ENCODE results near the gene WDR33.
"Not testable (repeated sequence)": the region's sequence is repeated elsewhere in the genome, so short reads cannot be mapped to it uniquely, and the experiment has no call there.

Gene WDR33

DNA sequence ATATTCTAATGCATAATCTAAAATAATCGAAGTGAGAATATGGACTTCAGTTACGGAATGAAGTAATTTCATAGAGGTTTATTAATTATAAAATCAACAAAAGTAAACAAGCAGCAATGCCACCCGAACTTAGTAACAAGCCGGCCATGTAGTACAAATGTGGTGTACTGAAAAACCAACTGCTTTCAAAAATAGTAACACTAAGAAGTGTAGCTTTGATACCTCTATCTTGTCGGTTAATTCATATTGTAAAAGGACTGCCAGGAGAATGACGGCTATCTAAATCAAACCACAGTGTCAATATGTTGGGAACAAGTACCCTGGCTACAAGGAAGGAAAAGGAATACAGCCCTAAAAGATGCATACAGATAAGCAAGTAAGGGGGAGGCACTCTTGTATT, 48.5 kb downstream of the WDR33 start:
- DNase-seq = no peak

DNA sequence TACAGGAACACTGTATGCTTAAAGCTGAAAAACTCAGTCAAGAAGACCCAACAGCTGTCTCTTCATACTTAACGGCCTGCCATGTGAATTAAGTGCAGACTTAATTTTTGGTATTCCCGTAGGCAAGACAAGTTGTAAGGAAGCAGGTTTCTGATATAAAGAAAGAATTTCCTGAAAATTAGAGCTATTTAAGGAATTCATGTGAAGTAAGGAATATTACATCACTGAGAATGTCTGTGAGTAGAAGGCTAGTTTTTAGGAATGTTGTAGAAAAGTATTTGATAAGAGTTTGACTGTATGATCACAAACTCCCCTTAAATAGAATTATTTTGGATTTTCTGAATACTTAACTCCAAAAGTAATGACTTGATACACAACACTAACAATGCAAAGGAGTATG, 51.0 kb downstream of the WDR33 start:
- no peak for DNase-seq

DNA sequence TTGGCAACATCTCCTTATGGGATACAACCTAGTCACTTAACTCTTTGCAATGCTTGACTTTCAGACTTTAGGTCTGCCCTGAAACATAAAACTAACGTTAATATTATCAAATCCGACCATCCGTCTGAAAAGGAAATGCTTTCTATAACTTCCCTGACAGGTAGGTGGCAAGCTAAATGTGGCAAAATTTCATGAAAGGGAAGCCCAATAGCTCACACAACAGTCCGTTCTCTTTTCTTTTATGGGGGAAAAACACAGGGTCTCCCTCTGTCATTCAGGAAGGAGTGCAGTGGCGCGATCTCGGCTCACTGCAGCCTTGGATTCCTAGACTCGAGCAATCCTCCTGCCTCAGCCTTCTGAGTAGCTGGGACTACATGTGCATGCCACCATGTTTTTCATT, 56.8 kb downstream of the WDR33 start:
- DNase-seq = no peak

DNA sequence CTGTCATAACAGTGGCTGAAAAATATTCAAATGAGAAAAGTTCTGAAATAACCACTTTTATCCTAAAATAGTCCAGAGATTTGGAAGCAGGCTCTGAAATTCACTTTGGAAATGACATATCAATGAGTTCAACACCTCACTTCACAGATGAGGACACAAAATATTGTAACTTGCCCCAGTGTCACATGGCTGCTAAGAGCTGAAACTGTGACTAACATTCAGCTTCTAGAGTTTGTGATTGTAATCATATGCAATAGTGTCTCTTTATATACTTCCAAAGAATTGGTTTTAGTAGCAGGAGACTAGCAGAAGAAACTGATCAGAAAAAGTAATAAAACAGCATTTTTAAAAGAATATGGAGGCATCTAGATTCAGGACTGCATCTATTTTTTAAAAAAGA, 57.6 kb downstream of the WDR33 start:
- no peak for DNase-seq

DNA sequence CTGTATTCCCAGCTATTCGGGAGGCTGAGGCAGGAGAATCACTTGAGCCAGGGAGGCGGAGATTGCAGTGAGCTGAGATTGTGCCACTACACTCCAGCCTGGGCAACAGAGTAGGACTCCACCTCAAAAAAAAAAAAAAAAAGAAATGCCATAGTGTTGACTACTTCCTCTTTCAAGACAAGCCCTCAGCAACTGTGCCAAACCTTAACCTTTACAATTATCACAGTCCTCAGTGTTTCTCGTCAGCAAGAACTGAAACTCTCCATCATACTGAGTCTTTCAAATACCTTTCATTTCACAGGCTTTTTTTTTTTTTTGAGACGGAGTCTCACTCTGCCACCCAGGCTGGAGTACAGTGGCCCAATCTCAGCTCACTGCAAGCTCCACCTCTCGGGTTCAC, 61.4 kb downstream of the WDR33 start:
- DNase-seq = not testable (repeated sequence)

DNA sequence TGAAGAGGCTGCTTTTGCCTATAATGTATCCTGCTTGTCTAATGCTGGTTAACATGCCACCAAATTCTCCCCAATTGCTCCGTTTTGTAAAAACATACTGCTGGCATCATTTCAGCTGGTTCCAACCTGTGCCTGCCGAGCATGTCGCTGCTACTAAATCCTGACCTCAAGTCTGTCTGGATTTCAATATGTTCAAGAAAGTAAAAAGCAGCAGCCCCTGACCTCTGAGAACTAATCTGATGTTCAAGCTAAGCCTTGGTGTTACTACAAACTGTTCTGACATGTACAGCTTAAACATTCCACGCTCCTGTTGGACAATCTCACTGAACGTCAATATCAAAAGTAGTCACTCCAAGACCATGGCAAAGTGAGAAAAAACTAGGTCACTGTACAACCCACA, 63.4 kb downstream of the WDR33 start:
- no peak for DNase-seq

DNA sequence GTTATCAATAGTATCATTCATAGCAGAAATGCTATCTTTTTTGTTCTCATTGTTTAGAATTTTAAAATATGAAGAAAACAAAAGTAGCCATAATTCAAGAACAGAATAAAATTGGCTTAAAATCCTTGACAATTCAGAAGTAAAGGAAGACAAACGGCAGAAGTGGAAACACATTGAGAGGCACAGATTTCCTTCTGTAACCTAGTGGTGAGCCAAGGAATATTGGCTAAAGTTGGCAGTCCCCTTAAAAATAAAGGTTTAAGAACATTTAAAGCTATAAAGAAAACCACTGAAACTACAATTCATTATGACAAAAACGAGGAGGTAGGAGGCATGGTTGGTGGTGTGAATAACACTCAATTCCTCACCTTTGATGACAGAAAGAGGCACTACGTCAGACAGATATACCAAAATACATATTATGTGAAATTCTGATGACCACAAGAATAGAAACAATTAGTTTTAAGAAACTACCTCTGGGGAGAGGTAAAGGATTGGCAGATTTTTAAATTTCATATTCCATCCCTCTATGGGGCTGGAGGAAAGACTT, 67.4 kb downstream of the WDR33 start:
- no peak for DNase-seq

DNA sequence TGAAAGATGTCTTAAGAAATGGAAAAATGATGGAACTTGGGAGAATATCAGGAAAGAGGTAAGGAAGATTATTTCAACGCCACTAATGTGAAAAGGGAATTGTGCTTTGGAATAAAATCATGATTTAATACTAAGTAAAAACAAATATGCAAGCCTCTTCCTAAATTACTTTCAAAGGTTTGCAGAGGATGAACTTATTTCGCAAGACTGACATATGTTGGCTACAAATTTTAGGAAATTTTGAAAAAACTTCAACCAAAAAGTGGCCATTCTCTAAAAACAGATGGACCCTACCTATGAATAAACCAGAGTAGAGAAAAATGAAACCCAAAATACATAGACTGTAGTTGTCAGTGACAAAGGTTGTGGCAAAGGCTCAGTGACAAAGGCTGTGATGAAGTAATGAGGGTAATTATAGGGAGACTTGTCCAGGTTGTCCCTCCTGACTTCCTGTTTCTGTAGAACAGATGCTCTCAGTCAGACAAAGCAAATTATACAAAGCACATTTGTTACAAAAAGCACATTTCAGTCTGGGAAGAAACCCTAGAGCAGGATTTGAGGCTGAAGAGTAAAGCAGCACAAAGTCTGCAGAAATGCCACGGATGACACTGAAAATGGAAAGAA, 70.2 kb downstream of the WDR33 start:
- DNase-seq = no peak

DNA sequence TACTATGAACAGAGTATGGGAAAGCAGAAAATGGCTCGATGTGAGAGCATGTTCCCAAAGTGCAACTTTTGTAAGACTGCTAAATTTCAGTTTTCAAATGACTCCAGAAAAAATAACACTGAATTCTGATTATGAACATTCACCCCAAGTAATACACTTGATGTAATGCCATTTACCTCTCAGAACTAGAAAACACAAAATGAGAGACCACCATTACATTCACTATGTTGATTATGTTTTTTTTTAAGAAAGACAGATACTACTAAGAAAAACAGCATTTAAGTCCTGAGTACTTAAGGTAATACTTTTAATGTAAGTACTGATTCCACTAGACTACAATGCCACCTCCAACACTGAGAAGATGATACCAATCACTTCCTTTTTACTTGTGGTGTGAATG, 71.2 kb downstream of the WDR33 start:
- DNase-seq = no peak

DNA sequence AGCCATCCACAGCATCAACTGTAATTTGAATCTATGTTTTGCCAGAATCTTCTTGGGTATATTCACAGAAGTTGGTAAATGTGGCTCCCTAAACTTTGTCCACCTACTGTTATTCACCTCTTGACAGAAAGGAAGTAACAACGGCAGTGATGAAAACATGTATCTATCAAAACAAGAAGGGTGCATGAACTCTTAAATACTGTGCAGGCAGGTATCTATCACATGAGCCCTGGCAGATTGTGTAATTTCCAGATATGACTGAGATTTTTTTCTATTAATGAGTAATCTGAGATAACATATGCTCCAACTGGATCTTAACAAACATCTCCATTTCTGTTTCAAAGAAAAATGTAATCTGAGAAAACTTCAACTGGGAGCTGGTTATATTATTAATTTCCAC, 73.1 kb downstream of the WDR33 start:
- no peak for DNase-seq

DNA sequence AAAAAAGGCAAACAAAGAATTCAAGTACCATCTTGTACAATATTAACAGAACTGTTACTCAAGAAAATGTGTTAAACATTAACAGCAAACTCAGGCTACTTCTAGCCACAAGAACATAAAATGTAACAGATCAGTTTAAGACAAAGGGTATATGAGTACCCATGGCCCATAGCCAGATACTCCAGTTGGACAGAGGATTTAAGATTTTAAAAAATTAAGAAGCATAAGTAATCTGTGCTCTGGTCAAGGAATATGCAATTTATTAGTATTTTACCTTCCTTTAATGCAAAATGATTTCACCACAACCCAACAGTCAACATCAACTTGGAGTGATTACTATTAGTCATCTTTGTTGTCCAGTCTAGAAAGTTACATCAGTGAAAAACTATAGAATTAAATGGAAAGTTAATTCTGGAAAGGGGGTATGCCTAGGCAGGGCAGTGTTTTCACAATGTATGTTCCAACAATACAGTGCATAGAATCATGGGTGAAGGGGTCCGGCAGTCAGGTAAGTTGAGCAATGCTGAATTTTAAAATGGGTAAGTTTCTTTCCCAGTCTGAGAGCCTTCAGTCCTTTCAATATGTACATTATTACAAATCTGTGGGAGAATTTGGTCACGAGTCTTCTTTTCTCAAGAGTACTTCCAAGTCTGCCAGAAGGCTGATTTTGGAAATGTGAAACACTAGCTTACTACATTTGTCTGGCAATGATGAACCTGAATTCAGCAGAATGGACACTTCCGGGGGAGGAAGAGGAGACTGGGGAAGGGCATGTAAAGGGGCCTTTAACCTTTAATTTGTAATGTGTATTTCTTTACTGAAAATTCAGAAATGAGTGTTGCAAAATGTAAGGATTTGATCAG, 75.2 kb downstream of the WDR33 start:
- DNase-seq = no peak

DNA sequence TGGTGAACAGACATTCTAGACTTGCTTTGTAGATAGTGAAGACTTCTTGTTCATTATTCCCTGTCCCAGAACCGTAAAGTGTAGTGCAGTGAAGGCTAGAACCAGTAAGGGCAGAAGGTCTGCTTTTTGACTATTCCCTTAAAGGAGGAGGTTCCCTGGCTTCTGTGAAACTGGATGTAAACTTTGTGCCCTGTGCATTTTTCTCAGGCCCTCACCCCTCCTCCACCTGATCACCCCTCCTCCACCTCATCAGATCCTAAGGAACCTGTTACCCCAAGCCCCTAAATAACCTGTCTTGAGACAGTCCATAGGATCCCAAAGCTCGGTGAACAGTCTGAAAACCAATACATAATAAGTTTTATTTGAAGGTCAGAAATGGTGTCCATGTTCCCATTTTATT, 75.9 kb downstream of the WDR33 start:
- no peak for DNase-seq

DNA sequence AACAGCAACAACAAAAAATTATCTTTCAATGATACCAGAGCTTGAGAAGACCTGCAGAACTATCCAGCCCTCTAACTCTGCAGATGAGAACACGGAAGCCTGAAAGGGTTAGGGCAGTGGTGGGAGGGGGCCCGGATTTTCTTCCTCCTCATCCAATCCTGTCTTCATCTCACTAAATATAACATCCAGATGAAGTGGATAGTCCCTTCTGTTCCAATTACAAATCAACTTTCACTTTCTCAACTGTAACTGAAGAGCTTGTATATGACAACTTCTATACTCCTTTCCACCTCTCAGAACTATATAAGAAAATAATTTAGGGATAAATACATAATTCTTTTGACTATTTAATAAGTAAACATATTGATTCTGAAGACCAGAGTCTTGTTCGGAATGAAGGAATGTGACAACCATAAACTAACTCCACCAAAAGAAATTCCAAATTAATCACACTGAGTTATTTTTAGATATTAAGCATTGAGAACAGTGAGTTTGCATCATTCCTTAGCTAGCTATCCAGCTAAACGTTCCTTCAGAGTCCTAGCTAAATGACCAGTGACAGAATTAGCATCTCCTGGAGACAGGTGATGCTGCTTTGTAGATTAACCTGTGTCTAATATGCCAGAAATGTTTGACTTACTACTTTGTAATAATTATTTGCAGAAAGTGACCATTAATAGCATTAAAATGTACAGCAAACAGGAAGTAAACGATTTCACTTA, 77.0 kb downstream of the WDR33 start:
- no peak for DNase-seq

DNA sequence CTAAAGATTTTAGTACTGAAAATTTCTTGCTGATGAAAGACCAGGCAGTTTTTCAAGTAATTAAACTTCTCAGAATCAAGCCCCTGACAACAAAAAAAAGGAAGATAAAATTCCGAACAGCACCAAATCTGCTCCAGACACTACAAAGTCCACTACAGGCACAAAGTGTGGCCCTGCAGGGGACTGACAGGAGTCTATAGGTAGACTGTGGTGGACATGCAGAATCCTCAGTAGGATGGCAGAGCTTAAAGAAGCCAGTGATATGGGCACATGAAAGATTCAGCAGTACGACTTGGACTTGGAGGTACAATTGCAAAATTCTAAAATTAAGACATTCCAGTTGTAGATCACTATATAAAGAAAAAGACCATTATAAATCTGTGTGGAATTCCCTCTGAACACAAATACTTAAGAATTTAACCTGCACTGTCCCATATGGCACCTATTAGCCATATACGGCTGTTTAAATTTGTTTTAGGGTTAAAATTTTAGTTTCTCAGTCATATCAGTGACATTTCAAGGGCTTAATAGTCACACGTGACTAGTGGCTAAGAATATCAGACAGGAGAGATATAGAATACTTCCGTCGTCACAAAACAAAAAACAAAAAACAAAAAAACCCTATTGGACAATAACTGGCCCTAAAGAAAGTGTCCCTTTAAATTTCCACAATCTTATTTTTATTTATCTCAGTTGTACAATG, 77.7 kb downstream of the WDR33 start:
- DNase-seq = no peak

DNA sequence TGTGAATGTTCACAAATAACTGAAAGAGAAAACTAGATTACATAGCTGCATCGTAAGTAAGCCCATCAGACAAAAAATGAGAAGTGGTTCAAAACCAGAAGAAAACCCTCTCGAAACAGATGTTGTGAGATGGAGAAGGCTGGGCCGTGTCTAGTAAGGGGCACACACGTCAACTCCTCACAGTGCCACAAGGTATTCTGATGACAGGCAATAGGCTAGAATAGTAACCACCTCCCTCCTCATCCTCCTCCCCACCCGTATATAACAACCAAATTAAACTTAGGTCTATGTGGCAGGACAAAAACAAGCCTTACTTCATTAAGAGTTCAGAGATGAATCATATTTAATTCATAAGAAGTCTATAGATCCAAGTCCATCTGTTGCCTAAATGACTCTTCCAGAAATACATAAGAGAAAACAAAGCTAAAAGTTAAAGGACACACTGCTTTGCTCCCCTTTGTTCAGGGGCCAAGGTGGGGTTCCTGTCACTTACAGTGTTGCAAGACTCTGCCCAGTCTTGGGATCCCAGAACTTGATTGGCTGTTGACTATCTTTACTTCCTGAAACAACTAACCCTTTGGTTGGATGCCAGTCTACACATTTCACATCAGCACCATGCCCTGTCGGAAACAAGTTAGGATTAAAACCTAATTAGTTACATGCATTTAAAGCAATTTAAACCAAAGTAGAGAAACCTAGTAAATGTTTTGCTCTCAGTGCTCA, 84.7 kb downstream of the WDR33 start:
- no peak for DNase-seq

DNA sequence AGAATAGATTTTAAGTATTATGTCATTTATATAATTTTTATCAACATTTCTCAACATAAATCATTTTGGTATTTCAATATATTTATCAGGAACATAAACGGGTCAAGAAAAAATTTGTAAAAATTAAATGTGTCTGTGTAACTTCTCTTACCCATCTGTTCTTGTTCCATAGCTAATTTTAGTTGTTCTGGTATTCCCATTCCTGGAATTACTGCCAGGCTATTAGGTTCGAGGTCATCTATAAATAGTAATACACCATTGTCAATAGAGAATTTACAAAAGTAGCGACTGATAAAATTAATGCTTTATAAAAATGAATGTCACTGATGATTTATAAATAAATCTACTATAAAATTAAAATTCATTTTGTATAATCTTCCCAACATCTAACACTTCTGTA, 88.2 kb downstream of the WDR33 start:
- no peak for DNase-seq

DNA sequence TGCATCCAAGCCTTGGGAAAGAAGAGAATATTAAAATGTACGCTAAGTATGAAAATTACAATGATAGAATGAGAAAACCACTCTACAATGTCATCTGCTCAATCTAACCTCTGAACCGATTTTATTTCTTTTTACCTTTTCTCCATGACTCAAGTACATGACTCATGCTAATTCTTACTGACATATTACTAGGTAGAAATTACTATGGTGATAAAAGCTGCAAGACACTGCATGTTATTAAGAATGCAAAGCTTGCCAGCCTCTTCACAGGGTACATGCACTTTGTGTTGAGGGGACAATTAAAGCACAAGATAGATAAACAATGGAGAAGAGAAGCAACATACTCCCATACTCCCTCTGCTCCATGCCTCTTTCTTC, 89.0 kb downstream of the WDR33 start:
- DNase-seq = no peak

DNA sequence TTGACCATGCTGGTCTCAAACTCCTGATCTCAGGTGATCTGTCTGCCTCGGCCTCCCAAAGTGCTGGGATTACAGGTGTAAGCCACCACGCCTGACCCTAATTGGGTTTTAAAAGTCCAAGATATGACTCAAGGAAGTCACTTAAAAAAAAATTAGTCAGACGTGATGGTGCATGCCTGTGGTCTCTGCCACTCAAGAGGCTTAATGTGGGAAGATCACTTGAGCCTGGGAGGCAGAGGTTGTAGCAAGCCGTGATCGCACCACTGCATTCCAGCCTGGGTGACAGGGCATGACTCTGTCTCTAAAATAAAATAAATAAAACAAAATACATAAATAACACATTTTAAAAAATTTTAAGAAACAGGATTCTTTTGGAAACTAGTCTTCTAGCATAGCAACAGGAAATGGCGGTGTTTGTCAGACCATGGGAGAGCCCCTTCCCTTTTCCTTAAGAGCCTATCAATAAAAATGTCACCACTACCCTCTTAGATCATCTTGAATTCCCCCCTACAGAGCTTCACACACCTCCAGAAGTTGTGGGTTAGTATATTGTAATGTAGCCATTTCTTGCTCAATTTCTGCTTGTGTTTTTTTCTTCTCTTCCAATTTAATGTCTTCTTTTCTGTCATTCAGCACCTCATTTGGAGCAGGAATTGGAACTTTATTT, 89.5 kb downstream of the WDR33 start:
- DNase-seq = no peak

DNA sequence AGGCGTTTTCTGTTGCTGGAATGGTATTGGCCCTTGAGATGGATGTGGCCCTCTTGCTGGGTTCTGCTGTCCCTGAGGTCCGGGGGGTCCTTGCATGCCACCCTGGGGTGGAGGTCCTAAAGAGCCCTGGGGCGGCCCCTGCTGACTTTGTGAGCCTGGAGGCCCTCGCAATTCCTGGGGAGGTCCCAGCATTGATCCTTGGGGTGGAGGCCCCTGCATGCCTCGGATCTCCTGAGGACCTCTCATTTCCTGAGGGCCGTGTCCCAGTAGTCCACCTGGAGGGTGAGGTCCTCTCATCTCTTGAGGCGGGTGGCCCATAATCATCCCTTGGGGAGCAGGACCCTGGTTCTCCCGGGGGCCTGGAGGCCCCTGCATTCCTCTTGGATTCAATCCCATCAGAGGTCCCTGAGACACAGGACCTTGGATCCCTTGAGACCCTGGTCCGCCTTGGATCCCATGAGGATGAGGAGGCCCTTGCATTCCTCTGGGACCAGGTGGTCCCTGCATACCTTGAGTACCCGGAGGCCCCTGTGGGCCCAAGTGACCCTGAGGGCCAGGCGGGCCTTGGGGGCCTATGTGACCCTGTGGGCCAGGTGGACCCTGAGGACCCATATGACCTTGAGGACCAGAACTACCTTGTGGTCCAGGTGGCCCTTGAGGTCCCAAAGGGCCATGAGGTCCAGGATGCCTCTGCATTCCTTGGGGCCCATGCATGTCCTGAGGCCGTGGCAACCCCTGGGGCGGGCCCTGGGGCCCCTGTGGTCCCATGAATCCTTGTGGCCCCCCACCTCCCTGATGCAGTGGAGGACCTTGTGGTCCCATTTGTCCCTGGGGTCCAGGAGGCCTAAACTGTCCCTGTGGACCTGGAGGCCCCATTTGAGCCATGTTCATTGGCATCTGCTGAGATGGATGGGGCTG, 91.4 kb downstream of the WDR33 start:
- DNase-seq = no peak

DNA sequence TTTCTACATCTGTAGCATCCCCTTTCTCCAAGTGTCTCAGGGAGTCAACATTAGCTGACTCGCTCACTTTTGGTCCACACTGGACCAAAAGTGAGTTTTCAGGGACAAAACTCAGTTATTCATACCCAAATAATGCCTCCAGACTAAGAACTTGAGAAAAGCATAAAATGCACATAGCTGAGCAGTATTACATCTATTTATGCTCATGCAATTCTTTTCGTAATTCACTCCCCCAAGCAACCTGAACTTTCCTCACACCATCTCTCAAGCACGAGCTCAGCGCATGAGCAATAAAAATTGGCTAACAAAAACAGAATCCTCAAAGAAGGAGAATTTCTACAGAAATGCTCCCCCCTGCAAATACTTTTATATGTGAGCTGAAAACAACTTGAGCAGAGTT, 92.7 kb downstream of the WDR33 start:
- DNase-seq = no peak
